ENCODE measurements around the gene MRPS26. TPM values are rescaled to one million over a fixed set of nuclear protein-coding genes. Genes with fewer than 3 reads are reported as not detected.

The MRPS26 gene
- polyA plus RNA-seq, 1 donor: 60.8 TPM

DNA sequence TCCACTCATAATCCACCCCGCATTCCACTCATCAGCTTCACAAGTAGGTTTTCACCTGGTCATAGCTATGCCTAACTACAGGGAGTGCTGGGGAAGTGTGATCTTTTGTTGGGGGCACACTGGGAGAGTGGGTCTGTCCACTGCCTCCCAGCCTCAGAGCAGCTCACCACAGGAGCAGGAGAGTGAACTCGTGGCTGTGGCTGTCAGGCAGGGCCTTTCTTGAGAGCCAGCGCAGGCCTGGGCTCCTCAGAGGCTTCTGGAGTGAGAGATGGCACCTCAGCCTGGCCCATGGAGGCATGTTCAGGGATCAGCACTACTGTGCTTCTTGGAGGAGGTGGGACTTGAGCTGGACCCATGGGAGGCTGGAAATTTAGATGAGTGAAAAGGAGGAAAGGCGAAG lies 6.4 kb upstream of the MRPS26 start:
- no peak for DNase-seq
- no peaks in the 10 kb centered on the region for H3K4me1 ChIP-seq (ENCODE audit: control insufficient read depth, insufficient read depth, low read length)
- H3K27me3 ChIP-seq (ENCODE audit: control insufficient read depth, insufficient read depth, low read length): no peaks in the 10 kb centered on the region
- H3K36me3 ChIP-seq (ENCODE audit: control insufficient read depth, insufficient read depth, low read length): peaks cover 56% of the 10 kb centered on the region
- H3K27ac ChIP-seq (ENCODE audit: low read length): no peak overlapping the region
- WGBS (ENCODE audit: insufficient coverage, low lambda C conversion rate): no CpG with 5 or more reads among the region's 4 CpGs
- H3K9me3 ChIP-seq (ENCODE audit: control insufficient read depth, low read depth, low read length): no peaks in the 10 kb centered on the region
- H3K4me3 ChIP-seq (ENCODE audit: low read length): no peak overlapping the region

DNA sequence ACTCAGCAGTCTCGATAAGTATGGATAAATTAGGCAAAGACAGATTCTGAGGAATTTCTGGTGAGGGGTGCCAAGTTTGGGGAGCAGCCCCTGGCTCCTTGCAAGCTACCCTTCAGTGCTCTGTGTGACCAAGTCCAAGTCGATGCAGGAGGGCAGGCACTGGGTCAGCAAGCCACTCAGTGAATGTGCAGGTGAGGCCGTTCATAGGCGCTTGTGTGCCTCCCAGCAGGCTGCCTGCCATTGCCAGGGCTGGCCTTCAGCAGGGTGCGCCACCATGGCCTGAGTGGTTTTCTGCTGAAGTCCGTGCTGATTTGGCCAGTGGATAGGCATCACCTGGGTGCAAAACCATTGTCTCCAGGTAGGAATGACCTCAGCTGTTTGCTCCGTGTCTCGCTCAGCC lies 5.8 kb upstream of the MRPS26 start:
- no peak overlapping the region for H3K4me3 ChIP-seq (ENCODE audit: low read length)
- no peaks in the 10 kb centered on the region for H3K27me3 ChIP-seq (ENCODE audit: control insufficient read depth, insufficient read depth, low read length)
- H3K27ac ChIP-seq (ENCODE audit: low read length): no peak overlapping the region
- peaks cover 50% of the 10 kb centered on the region for H3K36me3 ChIP-seq (ENCODE audit: control insufficient read depth, insufficient read depth, low read length)
- no peaks in the 10 kb centered on the region for H3K9me3 ChIP-seq (ENCODE audit: control insufficient read depth, low read depth, low read length)
- 100% methylated on average over 1 of the region's 8 CpGs for WGBS (ENCODE audit: insufficient coverage, low lambda C conversion rate)
- peaks cover 3% of the 10 kb centered on the region for H3K4me1 ChIP-seq (ENCODE audit: control insufficient read depth, insufficient read depth, low read length)
- no peak for DNase-seq

DNA sequence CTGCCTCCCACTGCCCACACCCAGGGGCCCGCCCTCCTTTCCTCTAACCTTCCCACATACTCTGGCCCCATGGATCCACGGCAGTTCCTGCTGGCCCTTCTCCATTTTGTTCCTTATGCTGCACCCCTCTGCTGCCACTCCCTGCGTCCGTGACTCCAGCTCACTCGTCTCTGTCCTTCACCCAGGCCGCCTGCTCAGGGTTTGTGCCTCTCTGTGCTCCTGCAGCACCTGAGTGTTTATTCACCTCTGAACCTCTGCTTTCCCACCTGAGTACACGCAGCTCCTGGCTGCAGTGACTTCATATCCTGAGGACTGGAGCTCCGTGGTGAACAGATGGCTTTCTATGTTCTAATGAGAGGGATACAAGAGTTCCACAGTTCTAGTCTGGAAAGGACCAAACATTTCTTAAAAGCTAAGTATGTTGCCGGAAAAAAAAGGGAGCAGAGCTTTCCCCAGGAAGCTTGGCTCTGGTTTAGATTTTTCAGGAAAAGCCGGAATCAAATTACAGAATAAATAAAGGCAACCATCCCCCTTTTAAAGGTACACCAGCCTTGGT lies 3.9 kb upstream of the MRPS26 start:
- Histone ChIP-seq H3K4me1 (ENCODE audit: control insufficient read depth, insufficient read depth, low read length) (peaks cover 6% of the 10 kb centered on the region), H3K27ac (ENCODE audit: low read length) (peak overlapping the region; percentile 19), H3K9me3 (ENCODE audit: control insufficient read depth, low read depth, low read length) (no peaks in the 10 kb centered on the region), H3K4me3 (ENCODE audit: low read length) (no peak overlapping the region), H3K36me3 (ENCODE audit: control insufficient read depth, insufficient read depth, low read length) (peaks cover 31% of the 10 kb centered on the region), H3K27me3 (ENCODE audit: control insufficient read depth, insufficient read depth, low read length) (no peaks in the 10 kb centered on the region)
- 40% methylated on average over 2 of the region's 10 CpGs for WGBS (ENCODE audit: insufficient coverage, low lambda C conversion rate)
- no peak for DNase-seq

DNA sequence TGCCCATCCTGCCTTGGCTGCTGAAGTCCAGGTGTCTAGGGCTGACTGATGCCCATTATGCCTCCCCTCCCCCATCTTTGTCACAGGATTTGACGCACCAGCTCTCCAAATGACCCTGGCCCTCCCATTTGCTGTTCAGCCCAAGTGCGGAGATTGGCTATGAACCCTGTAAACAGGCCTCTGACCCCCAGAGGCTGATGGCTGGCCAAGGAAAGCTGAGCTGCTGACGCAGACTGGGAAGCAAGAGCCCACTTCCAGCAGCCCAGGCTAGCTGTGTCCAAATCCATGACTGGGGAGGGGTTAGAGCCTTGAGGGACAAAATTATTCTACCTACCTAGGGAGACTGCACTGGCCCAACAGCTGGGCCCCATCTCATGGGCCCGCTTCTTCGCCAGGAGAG lies 3.2 kb upstream of the MRPS26 start:
- Histone ChIP-seq H3K9me3 (ENCODE audit: control insufficient read depth, low read depth, low read length) (no peaks in the 10 kb centered on the region), H3K36me3 (ENCODE audit: control insufficient read depth, insufficient read depth, low read length) (peaks cover 28% of the 10 kb centered on the region), H3K27me3 (ENCODE audit: control insufficient read depth, insufficient read depth, low read length) (no peaks in the 10 kb centered on the region), H3K4me3 (ENCODE audit: low read length) (no peak overlapping the region), H3K4me1 (ENCODE audit: control insufficient read depth, insufficient read depth, low read length) (peaks cover 12% of the 10 kb centered on the region), H3K27ac (ENCODE audit: low read length) (peak overlapping the region; percentile 3)
- no peak for DNase-seq
- no CpG with 5 or more reads among the region's 5 CpGs for WGBS (ENCODE audit: insufficient coverage, low lambda C conversion rate)

DNA sequence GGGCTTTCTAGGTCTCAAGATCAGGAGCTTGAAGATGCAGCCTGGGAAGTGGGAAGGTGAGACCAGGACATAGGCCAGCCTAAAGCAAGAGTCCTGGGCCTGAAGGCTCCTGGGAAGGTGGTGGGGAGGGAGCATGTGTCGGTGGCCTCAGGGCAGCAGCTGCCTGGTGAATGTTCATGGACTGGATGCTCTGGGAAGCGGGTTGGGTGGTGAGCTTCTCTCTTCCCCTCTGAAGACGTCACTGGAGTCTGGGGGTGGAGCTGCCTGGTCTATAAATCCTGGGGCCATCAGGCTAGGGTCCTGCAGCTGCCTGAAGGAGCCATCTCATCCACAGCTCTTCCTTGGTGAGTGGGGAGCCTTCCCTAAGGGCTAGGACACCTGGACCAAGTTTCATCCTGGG lies 2.5 kb upstream of the MRPS26 start, which contains the start of gene GNRH2:
Gene GNRH2 (plus strand): TSS at position 301 of the 400 bp plus-strand sequence. CDS start 793 bp downstream, outside the sequence.
- H3K9me3 ChIP-seq (ENCODE audit: control insufficient read depth, low read depth, low read length): no peaks in the 10 kb centered on the region
- peaks cover 31% of the 10 kb centered on the region for H3K36me3 ChIP-seq (ENCODE audit: control insufficient read depth, insufficient read depth, low read length)
- no peak for DNase-seq
- H3K27ac ChIP-seq (ENCODE audit: low read length): peak within 1 kb of the TSS; percentile 3
- H3K27me3 ChIP-seq (ENCODE audit: control insufficient read depth, insufficient read depth, low read length): no peaks in the 10 kb centered on the region
- H3K4me1 ChIP-seq (ENCODE audit: control insufficient read depth, insufficient read depth, low read length): peaks cover 13% of the 10 kb centered on the region
- H3K4me3 ChIP-seq (ENCODE audit: low read length): no peak within 1 kb of the TSS
- WGBS (ENCODE audit: insufficient coverage, low lambda C conversion rate): no CpG with 5 or more reads among the region's 3 CpGs

DNA sequence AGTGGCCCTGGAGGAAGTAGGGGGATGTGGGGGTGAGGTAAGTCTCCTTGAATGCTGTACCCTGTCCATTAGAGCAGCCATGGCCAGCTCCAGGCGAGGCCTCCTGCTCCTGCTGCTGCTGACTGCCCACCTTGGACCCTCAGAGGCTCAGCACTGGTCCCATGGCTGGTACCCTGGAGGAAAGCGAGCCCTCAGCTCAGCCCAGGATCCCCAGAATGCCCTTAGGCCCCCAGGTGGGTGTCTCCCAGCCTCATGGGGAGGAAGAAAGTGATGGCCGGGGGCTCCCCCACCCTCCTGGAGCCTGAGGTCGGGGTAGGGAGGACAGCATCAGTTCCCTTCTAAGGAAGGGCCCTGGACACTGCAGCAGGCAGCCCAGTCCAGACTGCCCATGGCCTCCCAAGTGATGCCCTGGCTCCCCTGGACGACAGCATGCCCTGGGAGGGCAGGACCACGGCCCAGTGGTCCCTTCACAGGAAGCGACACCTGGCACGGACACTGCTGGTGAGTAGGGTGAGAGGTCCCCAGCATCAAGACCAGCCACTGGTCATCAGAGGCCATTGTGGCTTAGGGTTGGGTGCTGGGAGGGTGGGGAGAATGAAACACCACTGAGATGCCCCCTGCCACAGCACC lies 1.4 kb upstream of the MRPS26 start:
- no peak for DNase-seq
- no peaks in the 10 kb centered on the region for H3K27me3 ChIP-seq (ENCODE audit: control insufficient read depth, insufficient read depth, low read length)
- no peaks in the 10 kb centered on the region for H3K9me3 ChIP-seq (ENCODE audit: control insufficient read depth, low read depth, low read length)
- peaks cover 13% of the 10 kb centered on the region for H3K4me1 ChIP-seq (ENCODE audit: control insufficient read depth, insufficient read depth, low read length)
- peaks cover 30% of the 10 kb centered on the region for H3K36me3 ChIP-seq (ENCODE audit: control insufficient read depth, insufficient read depth, low read length)
- WGBS (ENCODE audit: insufficient coverage, low lambda C conversion rate): no CpG with 5 or more reads among the region's 8 CpGs
- H3K27ac ChIP-seq (ENCODE audit: low read length): no peak overlapping the region
- H3K4me3 ChIP-seq (ENCODE audit: low read length): no peak overlapping the region

DNA sequence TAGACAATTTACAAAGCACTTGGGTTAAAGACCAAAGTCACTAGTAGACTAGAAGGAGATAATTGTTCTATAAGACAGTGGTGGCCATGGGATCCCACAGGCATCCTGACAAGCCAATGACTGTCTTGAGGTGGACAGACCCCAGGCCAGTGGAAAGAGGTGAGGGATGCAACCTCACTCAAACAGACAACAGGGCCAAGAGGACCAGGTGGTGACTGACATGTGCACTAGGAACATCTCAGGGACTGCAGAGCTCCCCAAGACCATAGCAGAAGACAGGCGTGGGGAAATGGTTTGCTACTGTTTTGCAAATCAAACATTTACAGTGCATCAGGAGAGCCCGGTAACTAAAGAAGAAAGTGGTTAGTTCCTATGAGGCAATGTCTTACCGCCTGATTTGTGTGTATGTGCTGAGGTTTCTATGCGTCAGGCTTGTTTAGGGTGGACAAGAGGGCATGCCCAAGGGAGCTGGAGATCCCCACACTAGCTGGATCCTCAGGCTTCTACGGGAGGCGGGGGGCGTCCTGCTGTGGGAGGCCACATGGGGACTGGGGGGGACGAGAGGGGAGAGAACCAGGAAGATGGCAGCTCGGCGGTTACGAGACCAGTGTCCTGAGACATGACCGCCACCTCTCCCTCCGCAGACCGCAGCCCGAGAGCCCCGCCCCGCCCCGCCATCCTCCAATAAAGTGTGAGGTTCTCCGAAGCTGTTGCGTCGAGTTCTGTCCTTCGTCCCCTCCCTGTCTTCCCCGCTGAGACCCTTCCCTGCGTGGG lies 623 bp upstream of the MRPS26 start:
- peak overlapping the region; percentile 83 for H3K27ac ChIP-seq (ENCODE audit: low read length)
- H3K27me3 ChIP-seq (ENCODE audit: control insufficient read depth, insufficient read depth, low read length): no peaks in the 10 kb centered on the region
- H3K4me3 ChIP-seq (ENCODE audit: low read length): peak overlapping the region; percentile 87
- no peaks in the 10 kb centered on the region for H3K9me3 ChIP-seq (ENCODE audit: control insufficient read depth, low read depth, low read length)
- peaks cover 30% of the 10 kb centered on the region for H3K36me3 ChIP-seq (ENCODE audit: control insufficient read depth, insufficient read depth, low read length)
- peaks cover 13% of the 10 kb centered on the region for H3K4me1 ChIP-seq (ENCODE audit: control insufficient read depth, insufficient read depth, low read length)
- DNase-seq: peak in 1 of 2 donors; percentile 40
- WGBS (ENCODE audit: insufficient coverage, low lambda C conversion rate): no CpG with 5 or more reads among the region's 24 CpGs

DNA sequence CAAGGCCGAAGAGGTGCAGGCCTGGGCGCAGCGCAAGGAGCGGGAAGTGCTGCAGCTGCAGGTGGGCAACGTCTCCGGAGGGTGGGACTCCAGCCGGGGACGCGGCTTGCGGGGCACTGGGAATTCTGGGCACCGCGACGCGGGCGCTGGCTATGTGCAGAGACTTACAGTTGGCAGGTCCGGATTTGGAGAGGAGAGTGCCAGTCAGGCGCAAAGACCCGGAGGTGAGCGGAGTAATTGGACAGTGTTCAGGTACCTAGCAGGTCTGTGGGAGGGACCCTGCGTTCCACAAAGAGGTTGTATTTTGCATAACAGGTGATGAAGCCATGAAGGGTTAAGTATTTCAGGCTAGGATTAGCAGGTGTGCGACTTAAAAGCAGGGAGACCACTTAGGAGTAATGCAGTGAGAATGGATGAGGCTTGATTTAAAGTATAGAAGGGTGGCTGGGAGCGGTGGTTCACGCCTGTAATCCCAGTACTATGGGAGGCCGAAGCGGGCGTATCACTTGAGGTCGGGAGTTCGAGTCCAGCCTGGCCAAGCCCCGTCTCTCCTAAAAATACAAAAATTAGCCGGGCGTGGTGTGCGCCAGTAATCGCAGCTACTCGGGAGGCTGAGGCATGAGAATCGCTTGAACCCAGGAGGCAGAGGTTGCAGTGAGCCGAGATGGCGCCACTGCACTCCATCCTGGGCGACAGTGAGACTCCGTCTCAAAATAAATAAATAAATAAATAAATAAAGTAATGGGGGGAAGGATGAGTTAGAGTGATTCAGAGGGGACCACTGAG lies 1.0 kb downstream of the MRPS26 start:
- DNase-seq: no peak
- Histone ChIP-seq H3K36me3 (ENCODE audit: control insufficient read depth, insufficient read depth, low read length) (peaks cover 29% of the 10 kb centered on the region), H3K27me3 (ENCODE audit: control insufficient read depth, insufficient read depth, low read length) (no peaks in the 10 kb centered on the region), H3K9me3 (ENCODE audit: control insufficient read depth, low read depth, low read length) (no peaks in the 10 kb centered on the region), H3K4me3 (ENCODE audit: low read length) (peak overlapping the region; percentile 87), H3K4me1 (ENCODE audit: control insufficient read depth, insufficient read depth, low read length) (peaks cover 13% of the 10 kb centered on the region), H3K27ac (ENCODE audit: low read length) (peak overlapping the region; percentile 76)
- 61% methylated on average over 5 of the region's 39 CpGs for WGBS (ENCODE audit: insufficient coverage, low lambda C conversion rate)

DNA sequence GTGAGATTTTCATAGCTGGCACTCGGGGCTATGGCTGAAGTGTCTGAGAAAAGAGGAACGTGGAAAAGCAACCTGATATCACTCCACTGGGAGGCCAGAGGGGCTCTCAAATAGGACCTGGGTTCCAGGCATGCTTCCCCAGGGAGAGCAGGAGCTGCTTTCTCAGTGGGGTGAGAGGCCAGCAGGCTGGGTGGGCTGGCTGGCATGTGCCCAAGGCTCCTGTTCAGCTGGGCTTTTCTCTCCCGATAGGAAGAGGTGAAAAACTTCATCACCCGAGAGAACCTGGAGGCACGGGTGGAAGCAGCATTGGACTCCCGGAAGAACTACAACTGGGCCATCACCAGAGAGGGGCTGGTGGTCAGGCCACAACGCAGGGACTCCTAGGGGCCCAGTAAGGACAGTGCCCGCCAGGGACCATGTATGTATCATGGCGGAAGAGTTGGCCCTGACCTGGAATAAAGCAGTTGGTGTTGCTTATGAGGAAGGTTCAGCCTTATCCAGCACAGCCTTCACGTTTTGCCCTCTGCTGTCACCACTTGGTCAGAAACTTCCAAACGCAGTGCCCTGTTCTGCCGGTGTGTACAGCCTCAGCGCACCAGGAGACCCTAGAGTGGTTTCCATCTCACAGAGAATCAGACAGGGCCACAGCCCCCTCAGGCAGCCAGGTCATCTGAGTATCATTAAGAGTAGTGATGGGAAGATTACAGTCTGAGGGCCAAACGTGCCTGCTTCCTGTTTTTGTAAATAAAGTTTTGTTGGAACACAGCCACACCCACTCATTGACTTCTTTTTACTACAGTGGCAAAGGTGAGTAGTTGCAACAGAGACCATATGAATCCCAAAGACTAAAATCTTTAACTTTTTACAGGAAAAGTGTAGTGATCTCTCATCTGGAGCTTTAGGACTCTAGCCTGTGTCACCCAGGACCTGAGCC lies 1.9 kb downstream of the MRPS26 start:
- Histone ChIP-seq H3K27me3 (ENCODE audit: control insufficient read depth, insufficient read depth, low read length) (no peaks in the 10 kb centered on the region), H3K4me3 (ENCODE audit: low read length) (no peak overlapping the region), H3K4me1 (ENCODE audit: control insufficient read depth, insufficient read depth, low read length) (peaks cover 13% of the 10 kb centered on the region), H3K9me3 (ENCODE audit: control insufficient read depth, low read depth, low read length) (no peaks in the 10 kb centered on the region), H3K36me3 (ENCODE audit: control insufficient read depth, insufficient read depth, low read length) (peaks cover 29% of the 10 kb centered on the region), H3K27ac (ENCODE audit: low read length) (no peak overlapping the region)
- no peak for DNase-seq
- 60% methylated on average over 1 of the region's 14 CpGs for WGBS (ENCODE audit: insufficient coverage, low lambda C conversion rate)
